ENCODE measurements around the gene MGAT4B. TPM values are rescaled to one million over a fixed set of nuclear protein-coding genes. Genes with fewer than 3 reads are reported as not detected.

Gene MGAT4B
- polyA plus RNA-seq, 3 donors: 12.4 to 151 (median 14.3) TPM

GRCh38 chr5:179823937-179824744 lies 17.5 kb upstream of the MGAT4B start:
- no peak overlapping the region for H3K27ac ChIP-seq (ENCODE audit: low read depth in 1 of 2, low read length in 2 of 2)
- peaks cover 61 to 66% of the 10 kb centered on the region in 2 donors for H3K36me3 ChIP-seq (replicated peaks in 1 of 2; ENCODE audit: control insufficient read depth in 1 of 2, insufficient read depth in 2 of 2, low read length in 2 of 2)
- H3K9ac ChIP-seq (ENCODE audit: insufficient read depth, low read length, poor library complexity, severe bottlenecking): no peak overlapping the region

More at GRCh38 chr5:179823937-179824744, 17.5 kb upstream of the MGAT4B start:
- peaks cover 84% of the 10 kb centered on the region for H4K20me1 ChIP-seq (ENCODE audit: insufficient read depth, low read length)
- Mint-ChIP-seq H3K9me3 (peaks cover 0 to 2% (median 0%) of the 10 kb centered on the region in 7 donors), H3K4me3 (no peak overlapping the region), H3K4me1 (peaks cover 60% of the 10 kb centered on the region), H3K27me3 (ENCODE audit: low read depth in 3 of 3) (peaks cover 0 to 1% (median 0%) of the 10 kb centered on the region in 3 donors), H3K36me3 (peaks cover 66 to 70% of the 10 kb centered on the region in 2 donors), H3K27ac (peak overlapping the region in 3 of 7 donors; percentile 20 to 70 (median 62))
- no peaks in the 10 kb centered on the region for H3K27me3 ChIP-seq (ENCODE audit: control insufficient read depth in 2 of 2, insufficient read depth in 2 of 2, low read length in 2 of 2)
- no peak overlapping the region for H2AFZ ChIP-seq (ENCODE audit: insufficient read depth, low read depth, low read length, poor library complexity, severe bottlenecking)
- no peak overlapping the region for H3K4me3 ChIP-seq (replicated peaks in 1 of 3; ENCODE audit: low read depth in 2 of 3, low read length in 3 of 3)
- intact Hi-C loops (cut with micrococcal nuclease): loop anchor here in 1 of 2 donors (10.0 kb wide), 2 partner anchors 151 to 199 kb away; partner anchors contain the start of gene HNRNPH1
- WGBS (ENCODE audit: insufficient coverage): 95% methylated on average over 21 of the region's 22 CpGs
- no peak for TF ChIP-seq CTCF (IDR thresholded peaks at IDR 0.05)
- no peak overlapping the region for H3K4me2 ChIP-seq (replicated peaks; ENCODE audit: extremely low read depth, low read length, poor library complexity, severe bottlenecking)
- H3K4me1 ChIP-seq (ENCODE audit: control insufficient read depth in 1 of 2, insufficient read depth in 2 of 2, low read length in 2 of 2): peaks cover 44 to 59% of the 10 kb centered on the region in 2 donors
- H3K9me3 ChIP-seq (replicated peaks in 1 of 2; ENCODE audit: control insufficient read depth in 1 of 2, insufficient read depth in 1 of 2, low read length in 2 of 2): no peaks in the 10 kb centered on the region
- no peak for DNase-seq
- H3K79me2 ChIP-seq (ENCODE audit: insufficient read depth, low read length): peaks cover 66% of the 10 kb centered on the region
